HG02970 (cell line): ENCODE measurements around the gene ARHGAP8.

ENCODE experiments used
- ATAC-seq: cut with Tn5 transposase; IDR thresholded peaks from one replicate; pipeline ENCODE4 v1.9.1; 2021; ENCODE audit warnings: mild to moderate bottlenecking, moderate library complexity, moderate number of reproducible peaks; ENCODE audit not compliant: unreplicated experiment, low FRiP score

ARHGAP8 gene

GRCh38 chr22:44724416-44724815 is 28.0 kb upstream of the ARHGAP8 start:
- ATAC-seq, result no peak

DNA sequence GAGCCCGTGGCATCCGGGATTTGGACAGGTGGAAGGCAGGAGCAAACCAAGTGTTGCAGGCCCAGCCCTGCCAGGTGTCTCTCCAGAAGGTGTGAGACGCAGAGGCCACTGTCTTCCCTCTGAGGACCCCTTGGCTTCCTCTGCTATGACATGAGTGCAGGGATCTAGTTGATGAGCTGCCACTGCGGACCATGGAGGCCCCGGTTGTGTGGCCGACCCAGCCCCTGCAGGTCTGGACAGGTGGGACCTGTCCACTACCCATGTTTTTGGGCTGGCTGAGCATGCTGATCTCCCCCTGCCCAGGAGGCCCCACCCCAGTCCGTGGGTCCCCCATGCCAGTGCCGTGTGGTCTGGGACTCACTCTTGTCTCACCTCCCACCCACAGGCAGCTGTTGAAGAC is 27.5 kb upstream of the ARHGAP8 start:
- no peak for ATAC-seq

DNA sequence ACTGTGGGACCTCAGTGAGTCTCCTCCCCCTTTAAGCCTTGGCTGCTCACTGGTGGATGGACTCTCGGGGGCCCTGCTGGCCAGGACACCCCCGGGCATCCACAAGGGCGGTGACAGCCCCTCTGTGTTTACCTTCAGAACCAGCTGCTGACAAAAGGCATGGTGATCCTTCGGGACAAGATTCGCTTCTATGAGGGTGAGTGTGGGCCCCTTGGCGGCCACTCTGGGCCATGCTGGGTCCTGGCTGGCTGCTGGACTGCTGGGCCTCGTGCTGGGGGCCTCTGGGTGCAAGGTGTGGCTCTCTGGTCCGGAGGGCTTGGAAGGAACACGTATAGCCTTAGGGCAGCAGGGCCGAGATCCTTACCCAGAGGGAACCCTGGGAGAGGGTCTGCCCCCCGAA is 25.9 kb upstream of the ARHGAP8 start:
- no peak for ATAC-seq

- ATAC-seq, result no peak
Measured at GRCh38 chr22:44727148-44727547, 25.2 kb upstream of the ARHGAP8 start.

- no peak for ATAC-seq
Measured at GRCh38 chr22:44727709-44728108, 24.7 kb upstream of the ARHGAP8 start.

DNA sequence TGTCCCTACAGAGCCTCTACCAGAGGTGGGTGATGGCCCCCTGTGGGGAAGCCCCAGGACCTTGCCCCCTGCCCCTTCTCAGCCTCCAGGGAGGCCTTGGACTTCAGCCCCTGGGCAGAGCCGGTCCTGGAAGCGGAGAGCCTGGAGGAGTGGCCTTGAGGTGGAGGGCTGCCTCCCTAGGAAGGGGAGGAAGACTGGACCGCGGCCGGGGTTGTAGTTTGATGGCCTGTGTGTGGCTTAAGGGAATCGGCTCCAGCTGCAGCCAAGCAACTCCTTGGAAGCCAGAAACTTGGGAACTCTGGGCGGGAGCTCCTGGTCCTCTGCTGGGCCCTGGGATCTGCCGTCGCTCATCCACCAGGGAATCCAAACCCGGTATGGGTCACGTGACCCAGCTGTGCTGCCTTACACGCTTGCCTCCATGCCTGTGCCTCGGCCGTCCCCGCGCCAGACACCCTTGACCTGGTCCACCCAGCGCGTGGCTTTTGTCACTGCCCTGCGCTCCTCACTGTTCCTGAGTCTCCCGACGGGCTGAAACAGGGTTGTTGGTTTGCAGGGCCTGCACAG is 23.5 kb upstream of the ARHGAP8 start:
- no peak for ATAC-seq

GRCh38 chr22:44729391-44730021 is 22.9 kb upstream of the ARHGAP8 start:
- no peak for ATAC-seq

DNA sequence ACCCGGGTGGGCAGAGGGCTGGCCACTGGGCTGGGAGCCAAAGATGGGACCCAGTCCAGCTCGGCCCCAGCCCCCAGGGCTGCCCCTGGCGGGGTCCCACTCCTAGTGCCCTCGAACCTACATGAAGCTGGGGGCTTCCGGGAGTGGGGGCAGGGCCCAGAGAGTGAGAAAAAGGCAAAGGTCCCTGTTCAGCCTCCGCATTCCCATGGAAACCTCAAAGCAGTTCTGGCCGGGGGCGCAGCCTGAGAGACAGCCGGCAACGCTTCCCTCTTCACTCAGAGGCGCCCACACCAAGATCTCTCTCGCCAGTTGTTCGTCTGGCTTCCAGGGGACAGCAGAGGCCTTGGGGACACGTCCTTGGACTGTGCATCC is 22.4 kb upstream of the ARHGAP8 start:
- ATAC-seq, result no peak

DNA sequence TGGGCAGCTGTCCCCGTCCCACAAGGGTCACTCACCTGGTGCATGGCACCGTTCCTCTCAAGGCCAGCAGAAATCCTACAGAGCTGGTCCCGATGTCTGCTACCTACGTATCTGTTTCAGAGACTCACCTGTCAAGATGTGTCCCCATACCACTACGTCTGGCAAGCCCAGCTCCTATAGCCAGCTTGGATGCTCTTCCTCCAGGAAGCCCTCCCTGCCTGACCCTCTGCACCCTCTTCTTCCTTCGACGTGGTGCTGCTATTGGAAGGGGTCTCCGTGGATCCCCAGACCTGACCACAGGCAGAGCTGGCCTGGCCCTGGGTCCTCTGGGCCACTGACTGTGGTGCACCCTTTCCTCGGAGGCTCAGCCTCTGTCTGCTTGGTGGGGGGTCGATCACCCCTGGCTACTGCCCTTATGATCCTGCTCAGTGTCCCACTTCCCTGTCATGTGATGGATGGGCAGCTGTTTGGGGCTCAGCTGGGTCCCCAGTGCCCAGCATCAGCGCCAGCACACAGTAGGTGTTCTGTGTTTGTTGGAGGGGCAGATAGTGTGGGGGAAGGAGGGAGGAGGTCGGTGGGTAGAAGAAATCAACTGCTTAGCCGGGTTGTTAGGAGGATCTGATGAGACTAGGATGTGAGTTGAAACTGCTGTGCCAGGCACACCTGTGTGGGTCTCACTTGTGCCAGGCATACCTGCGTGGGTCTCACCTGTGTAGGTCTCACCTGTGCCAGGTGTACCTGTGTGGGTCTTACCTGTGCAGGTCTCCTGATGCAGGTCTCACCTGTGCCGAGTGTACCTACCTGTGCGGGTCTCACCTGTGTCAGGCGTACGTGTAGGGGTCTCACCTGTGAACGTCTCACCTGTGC is 21.7 kb upstream of the ARHGAP8 start:
- ATAC-seq, result no peak

- no peak for ATAC-seq
Measured at GRCh38 chr22:44731357-44731970, 20.9 kb upstream of the ARHGAP8 start.

GRCh38 chr22:44732017-44732561 is 20.3 kb upstream of the ARHGAP8 start:
- ATAC-seq, result no peak

- ATAC-seq, result no peak
Measured at GRCh38 chr22:44732661-44733060, 19.7 kb upstream of the ARHGAP8 start.

GRCh38 chr22:44733426-44734106 is 18.8 kb upstream of the ARHGAP8 start:
- ATAC-seq, result no peak

- ATAC-seq, result no peak
Measured at GRCh38 chr22:44734278-44734677, 18.1 kb upstream of the ARHGAP8 start.

GRCh38 chr22:44734801-44735517 is 17.4 kb upstream of the ARHGAP8 start:
- ATAC-seq, result no peak

GRCh38 chr22:44735518-44736428 is 16.6 kb upstream of the ARHGAP8 start:
- ATAC-seq, result no peak

DNA sequence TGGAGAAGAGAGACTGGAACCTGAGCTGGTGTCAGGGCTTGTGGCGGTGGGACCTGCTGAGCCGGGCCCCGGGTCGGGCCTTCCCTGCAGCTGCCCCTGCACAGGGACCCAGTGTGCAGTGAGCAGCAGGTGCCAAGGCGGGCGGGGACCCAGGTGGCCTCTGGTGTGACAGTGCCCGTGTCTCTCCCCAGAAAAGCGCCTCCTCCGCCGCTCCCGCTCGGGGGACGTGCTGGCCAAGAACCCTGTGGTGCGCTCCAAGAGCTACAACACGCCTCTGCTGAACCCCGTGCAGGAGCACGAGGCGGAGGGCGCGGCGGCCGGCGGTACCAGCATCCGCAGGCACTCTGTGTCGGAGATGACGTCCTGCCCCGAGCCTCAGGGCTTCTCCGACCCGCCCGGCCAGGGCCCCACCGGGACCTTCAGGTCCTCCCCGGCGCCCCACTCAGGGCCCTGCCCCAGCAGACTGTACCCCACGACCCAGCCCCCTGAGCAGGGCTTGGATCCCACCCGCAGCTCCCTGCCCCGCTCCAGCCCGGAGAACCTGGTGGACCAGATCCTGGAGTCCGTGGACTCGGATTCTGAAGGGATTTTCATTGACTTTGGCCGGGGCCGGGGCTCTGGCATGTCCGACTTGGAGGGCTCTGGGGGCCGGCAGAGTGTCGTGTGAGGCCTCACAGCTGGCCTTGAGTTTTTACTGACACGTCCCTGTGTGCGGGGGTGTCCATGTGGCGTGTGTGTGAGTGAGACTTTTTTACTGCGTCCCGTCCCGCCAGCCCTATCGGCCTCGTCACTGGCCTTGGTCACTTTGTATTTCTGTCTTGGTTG is 15.6 kb upstream of the ARHGAP8 start:
- no peak for ATAC-seq
